GM12872 (cell line): ENCODE results near the gene USP12.

ENCODE experiments used
- CTCF ChIP-seq: IDR thresholded peaks from 3 replicates; pipeline ENCODE4 v1.5.1; 2011; ENCODE audit warnings: low read depth, mild to moderate bottlenecking, low read length, moderate library complexity; ENCODE audit not compliant: insufficient read depth

The USP12 gene

DNA sequence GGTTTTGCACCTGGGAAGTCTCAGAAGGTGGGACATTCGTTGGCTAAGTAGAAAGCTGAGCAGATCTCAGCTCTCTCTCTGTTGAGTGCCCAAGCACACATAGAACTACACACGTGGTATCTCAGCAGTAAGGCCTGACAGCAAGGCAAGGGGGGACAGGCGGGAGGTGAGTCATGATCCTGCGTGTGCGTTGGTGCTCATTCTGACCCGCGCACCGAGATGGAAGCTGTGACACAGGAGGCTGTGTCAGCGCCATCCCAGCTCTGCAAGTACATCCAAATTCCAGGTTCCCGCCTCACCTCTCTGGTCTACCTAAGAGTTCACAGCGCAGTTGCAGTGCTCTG lies 135.7 kb downstream of the USP12 start:
- TF ChIP-seq CTCF, result no peak

DNA sequence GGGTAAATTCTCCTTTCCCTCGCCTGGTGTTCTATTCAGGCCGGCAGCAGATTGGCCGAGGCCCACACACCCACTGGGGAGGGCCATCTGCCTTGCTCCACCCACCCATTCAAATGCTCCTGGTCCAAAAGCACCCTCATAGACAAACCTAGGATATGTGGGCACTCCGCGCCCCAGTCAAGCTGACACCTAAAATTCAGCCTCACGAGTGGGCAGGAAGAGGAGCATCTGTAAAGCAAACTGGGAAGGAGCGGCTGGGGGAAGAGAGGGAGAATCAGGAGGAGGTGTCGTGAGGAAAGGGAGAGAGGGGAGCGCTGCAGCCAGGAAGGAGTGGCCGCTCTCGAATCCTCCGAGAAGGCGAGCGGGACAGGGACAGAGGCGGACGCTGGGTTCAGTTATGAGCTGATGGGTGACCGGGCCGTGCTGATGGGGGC lies 136.9 kb downstream of the USP12 start:
- TF ChIP-seq CTCF, result no peak

GRCh38 chr13:27028683-27029480 lies 142.7 kb downstream of the USP12 start:
- no peak for TF ChIP-seq CTCF

DNA sequence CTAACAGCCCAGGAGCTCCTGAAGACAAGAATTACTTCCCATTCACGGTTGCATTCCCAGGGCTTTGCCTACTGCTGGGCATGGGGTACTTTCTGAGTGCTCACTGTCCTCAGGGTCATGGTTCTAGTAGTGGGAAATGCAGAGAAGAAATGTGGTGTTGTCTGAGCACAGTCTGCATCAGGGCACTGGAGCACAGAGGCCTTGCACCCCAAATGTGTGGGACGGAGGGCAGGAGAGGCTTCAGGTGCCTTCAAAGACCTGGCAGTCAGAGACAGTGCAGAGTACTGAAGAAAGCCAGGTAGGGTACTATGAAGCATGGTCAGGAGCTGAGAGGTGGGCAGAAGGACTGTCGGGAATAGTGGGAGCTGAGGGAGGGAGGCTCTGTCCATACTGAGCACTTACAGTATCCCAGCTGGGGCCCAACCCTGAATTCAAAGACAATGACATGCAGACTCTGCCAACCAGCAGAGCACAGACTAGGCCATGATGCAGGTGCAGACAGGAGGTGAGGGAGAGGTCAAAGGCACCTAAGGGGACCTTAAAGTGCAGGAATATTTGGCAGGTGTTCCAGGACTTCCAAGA lies 144.4 kb downstream of the USP12 start:
- TF ChIP-seq CTCF, result no peak

DNA sequence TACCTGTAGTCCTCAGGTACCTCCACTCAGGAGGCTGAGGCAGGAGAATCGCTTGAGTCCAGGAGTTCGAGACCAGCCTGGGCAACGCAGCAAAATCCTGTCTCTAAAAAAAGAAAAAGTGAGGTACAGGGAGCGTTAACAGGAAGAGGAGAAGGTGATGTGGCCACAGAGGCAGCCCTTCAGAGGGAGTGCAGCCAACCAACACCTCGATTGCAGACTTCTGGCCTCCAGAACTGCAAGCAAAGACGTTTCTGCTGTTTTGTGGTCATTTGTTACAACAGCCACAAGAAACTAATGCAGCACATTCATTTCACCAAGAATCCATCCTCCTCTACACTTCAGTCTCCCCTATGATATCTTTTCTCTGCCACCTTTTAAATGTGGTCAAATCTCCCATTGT lies 145.2 kb downstream of the USP12 start:
- no peak for TF ChIP-seq CTCF

DNA sequence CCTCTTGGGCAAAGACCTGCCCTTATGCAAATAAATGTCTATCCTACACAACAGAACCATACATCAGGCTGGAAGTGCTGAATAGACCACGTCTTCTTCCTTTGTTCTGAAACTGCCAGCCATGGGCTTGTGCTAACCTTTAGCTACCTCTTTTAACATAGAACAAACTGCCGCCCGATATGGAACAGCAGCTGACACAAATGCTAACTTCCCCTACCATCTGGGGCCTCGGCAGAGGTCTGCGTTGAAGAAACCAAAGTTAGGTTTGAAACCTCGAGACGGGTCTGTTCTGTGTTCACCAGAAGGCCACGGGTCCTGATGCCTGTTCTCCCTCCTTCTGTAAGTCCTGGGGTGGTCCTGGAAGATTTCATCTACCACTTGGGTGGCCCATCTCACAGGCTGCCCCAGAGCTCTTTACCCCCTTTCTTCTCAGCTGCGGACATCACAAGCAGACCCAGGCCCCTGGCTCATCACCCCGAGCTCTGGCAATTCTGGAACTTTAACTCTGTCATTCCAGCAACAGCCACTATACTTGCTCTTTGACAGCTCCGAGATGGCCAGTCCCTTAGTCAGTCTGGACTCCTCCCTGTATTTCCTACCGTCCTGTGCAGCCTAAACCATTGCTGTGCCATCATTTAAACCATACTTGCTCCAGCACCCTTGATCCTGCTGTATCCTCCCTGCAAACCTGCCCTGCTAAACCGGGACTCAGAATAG lies 146.7 kb downstream of the USP12 start:
- TF ChIP-seq CTCF, result no peak

DNA sequence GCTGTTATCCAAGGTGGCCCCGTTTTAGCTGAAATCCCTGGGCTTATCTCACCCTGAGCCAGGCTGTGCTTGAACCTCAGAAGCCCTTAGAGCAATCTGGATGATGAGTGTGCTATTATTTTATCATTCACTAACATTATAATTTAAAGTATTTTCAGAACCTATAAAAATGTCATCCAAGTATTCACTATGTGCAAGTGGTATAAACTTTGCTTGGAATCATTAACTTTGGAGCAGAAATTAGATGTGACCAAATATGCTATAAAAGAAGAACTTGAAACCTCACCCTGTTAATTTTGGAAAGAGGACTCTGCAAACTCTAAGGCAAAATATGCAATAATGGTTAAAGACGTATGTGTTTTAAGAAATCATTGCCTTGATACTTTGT lies 147.5 kb downstream of the USP12 start:
- TF ChIP-seq CTCF, result no peak
